Measurements from ENCODE around the gene TSSK6. TPM values are rescaled to one million over a fixed set of nuclear protein-coding genes. Genes with fewer than 3 reads are reported as not detected.

The TSSK6 gene
- total RNA-seq, 3 donors from 2014 or later, result 0.96 to 2.9 (median 2.3) TPM

DNA sequence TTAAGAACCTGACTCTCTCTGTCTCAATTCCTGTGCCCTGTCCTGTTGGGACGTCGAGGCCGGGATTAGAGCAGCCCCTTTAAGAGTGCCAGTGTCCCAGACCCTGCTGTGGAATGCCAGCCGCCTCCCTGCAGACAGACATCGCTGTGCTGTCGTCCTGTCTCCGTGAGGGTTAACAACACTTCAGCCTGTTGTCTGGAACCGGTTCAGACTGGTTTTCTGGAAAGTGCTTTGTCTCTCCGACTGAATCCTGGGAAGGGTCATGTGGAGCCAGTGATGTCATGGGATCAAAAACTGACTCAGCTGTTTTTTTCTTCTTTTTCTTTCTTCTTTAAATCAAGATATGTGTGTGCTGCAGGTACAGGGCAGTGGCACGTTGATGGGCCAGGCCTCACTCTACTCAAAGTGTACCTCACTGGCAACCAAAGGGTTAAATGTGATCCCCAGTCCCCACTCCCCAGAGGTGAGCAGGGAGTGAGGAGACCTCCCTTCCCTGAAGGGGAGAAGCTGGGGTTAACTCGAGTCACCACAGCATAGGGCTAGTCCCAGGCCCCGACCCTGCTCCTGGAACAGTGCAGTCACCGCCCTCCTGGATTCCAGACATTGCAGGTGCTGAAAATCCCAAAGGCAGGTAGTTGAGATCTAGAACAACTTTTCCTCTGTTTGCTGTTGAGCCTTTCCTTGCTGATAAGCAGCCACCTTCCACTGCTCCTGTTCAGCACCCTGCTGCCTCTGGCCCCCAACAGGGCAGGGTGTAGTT lies 50.8 kb downstream of the TSSK6 start:
- peak overlapping the region; percentile 49 to 75 for H3K27ac ChIP-seq
- H3K4me1 ChIP-seq, result peaks cover 25 to 31% of the 10 kb centered on the region in 2 donors
- intact Hi-C loops (cut with DNase I; ENCODE audit: low total_unique reads), result no loop called here
- peak overlapping the region in 1 of 3 donors; percentile 41 for H3K4me3 ChIP-seq
- peaks cover 16% of the 10 kb centered on the region in 2 donors for H3K9me3 ChIP-seq
- TF ChIP-seq POLR2AphosphoS5 (IDR thresholded peaks at IDR 0.05), result no peak
- no peaks in the 10 kb centered on the region for H3K27me3 ChIP-seq
- H3K36me3 ChIP-seq, result no peaks in the 10 kb centered on the region
- DNase-seq (ENCODE audit: low spot score in 2 of 2), result no peak

Other genes starting within 250 kb of the TSSK6 start
- gene TM6SF2, start 242.2 kb downstream of the TSSK6 start, total RNA-seq, result under 1 TPM; 0.32 to 0.98 (median 0.88) TPM
- 10 to 100 TPM; 23.8 to 31.6 (median 29.8) TPM for gene SUGP1, start 195.0 kb downstream of the TSSK6 start, total RNA-seq
- 10 to 100 TPM; 33.4 to 59.4 (median 53.1) TPM for gene MAU2, start 194.7 kb downstream of the TSSK6 start, total RNA-seq
- 10 to 100 TPM; 29.1 to 38.7 (median 33.6) TPM for gene GATAD2A, start 109.9 kb downstream of the TSSK6 start, total RNA-seq
- gene NDUFA13, start 677 bp upstream of the TSSK6 start, total RNA-seq, result 100 to 1,000 TPM in 1 of 3 donors, 10 to 100 TPM in 2; 97.3 to 134 (median 99.2) TPM
- 1 to 10 TPM in 2 of 3 donors, under 1 TPM in 1; 0.88 to 2.0 (median 1.3) TPM for gene YJEFN3, start 13.4 kb upstream of the TSSK6 start, total RNA-seq
- gene CILP2, start 22.7 kb upstream of the TSSK6 start, total RNA-seq, result under 1 TPM; 0.15 to 0.66 (median 0.16) TPM
- 1 to 10 TPM; 3.4 to 5.9 (median 5.6) TPM for gene PBX4, start 103.1 kb upstream of the TSSK6 start, total RNA-seq
- gene LPAR2, start 112.7 kb upstream of the TSSK6 start, total RNA-seq, result 10 to 100 TPM in 2 of 3 donors, 1 to 10 TPM in 1; 3.2 to 17.1 (median 16.4) TPM
- gene GMIP, start 128.1 kb upstream of the TSSK6 start, total RNA-seq, result 10 to 100 TPM in 1 of 3 donors, 1 to 10 TPM in 2; 7.9 to 10.4 (median 8.5) TPM
- 100 to 1,000 TPM; 155 to 222 (median 189) TPM for gene ATP13A1, start 148.1 kb upstream of the TSSK6 start, total RNA-seq
- 10 to 100 TPM in 2 of 3 donors, 1 to 10 TPM in 1; 4.8 to 32.8 (median 16.7) TPM for gene ZNF101, start 153.3 kb upstream of the TSSK6 start, total RNA-seq
- gene ZNF14, start 217.6 kb upstream of the TSSK6 start, total RNA-seq, result 10 to 100 TPM in 2 of 3 donors, 1 to 10 TPM in 1; 7.0 to 22.7 (median 14.7) TPM